ENCODE measurements around the gene GRHL3. TPM values are rescaled to one million over a fixed set of nuclear protein-coding genes. Genes with fewer than 3 reads are reported as not detected.
A peak's percentile ranks its signal among the peaks of the same experiment; 100 is the strongest.
"Not testable (repeated sequence)": the region's sequence is repeated elsewhere in the genome, so short reads cannot be mapped to it uniquely, and the experiment has no call there.

The GRHL3 gene
- 28.4 TPM for total RNA-seq (ENCODE audit: insufficient read depth, low replicate concordance)

DNA sequence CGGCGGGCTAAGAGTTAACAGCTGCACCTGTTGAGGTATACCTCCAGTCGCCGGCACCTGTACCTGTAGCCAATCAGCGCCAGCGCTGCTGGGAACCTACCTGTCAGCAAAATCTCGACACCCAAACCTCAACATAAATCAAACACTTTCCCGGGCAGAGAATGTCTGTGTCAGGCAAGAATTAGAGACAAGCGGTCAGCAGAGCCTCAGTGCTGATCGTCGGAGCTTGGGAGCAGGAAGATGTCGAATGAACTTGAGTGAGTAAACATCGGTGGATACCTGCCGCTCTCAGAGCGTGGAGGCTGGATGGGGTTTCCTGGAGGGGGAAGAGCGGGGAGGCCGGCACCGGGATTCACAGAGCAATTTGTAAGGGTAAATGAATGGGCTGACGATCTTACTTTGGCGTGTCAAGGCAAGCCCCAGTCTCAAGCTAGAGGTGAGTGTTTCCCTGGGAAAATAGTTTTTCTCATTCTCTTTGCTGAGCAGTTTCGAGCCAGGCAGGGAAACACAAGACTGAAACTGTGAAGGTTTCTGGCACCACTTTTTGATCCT lies at the start of gene GRHL3:
TSS of gene GRHL3 (plus strand) at position 46 of the 552 bp plus-strand sequence. CDS start at position 241, 195 bp downstream.
- DNase-seq (ENCODE audit: low spot score) = peak; percentile 66

DNA sequence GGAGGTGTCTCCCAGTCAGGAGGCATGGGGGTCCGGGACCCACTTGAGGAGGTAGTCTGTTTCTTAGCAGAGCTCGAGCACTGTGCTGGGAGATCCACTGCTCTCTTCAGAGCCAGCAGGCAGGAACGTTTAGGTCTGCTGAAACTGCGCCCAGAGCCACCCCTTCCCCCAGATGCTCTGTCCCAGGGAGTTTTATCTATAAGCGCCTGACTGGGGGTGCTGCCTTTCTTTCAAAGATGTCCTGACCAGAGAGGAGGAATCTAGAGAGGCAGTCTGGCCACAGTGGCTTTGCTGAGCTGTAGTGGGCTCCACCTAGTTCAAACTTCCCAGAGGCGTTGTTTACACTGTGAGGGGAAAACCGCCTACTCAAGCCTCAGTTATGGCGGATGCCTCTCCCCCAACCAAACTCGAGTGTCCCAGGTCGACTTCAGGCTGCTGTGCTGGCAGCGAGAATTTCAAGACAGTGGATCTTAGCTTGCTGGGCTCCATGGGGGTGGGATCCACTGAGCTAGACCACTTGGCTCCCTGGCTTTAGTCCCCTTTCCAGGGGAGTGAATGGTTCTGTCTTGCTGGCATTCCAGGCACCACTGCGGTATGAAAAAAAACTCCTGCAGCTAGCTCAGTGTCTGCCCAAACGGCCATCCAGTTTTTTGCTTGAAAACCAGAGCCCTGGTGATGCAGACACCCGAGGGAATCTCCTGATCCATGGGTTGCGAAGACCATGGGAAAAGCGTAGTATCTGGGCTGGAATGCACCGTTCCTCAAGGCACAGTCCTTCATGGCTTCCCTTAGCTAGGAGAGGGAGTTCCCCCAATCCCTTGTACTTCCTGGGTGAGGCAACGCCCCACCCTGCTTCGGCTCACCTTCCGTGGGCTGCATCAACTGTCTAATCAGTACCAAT lies 44.7 kb upstream of the GRHL3 start:
- not testable (repeated sequence) for DNase-seq (ENCODE audit: low spot score)

DNA sequence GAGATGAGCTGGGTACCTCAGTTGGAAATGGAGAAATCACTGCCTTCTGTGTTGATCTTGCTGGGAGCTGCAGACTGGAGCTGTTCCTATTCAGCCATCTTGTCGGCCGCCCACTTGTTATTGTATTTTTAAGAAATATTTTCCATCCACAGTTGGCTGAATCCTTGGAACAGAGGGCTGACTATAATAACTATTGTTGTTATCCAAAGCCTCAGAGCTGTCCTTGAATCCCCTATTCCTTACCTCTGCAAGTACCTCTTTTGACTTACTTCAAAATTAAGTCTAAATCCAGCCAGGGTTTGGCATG lies 44.1 kb upstream of the GRHL3 start:
- no peak for DNase-seq (ENCODE audit: low spot score)

DNA sequence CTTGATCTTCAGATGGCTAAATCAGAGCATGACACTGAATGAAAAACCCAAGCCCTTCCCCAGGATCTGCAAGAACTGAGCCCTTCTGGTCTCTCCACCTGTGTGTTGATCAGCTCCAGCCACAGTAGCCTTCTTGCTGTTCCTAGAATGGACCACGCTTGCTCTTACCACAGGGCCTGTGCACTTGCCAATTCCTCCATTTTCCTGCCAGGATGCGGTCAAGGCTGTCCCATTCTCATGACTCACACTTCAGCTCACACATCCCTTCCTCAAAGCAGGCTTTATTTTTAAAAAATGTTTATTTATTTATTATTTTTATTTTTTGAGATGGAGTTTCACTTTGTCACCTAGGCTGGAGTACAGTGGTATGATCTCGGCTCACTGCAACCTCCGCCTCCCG lies 43.6 kb upstream of the GRHL3 start:
- DNase-seq (ENCODE audit: low spot score) = no peak

DNA sequence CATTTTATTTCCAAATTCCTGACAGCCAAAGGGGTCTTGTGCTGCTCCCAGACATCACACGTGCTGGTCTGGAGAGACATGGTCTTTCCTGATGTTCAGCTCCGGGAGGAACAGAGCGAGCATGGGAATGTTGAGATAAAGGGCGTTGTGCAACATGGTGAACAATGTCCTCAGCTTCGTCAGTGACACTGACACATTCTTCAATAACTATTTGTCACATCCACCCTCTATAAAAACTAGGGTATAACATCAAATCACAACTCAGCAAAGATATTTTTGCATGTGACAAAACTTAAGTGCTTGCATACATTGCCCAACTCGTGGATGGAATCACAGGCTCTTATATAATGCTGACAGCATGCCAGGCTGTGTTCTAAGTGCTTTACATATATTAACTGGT lies 42.4 kb upstream of the GRHL3 start:
- no peak for DNase-seq (ENCODE audit: low spot score)

DNA sequence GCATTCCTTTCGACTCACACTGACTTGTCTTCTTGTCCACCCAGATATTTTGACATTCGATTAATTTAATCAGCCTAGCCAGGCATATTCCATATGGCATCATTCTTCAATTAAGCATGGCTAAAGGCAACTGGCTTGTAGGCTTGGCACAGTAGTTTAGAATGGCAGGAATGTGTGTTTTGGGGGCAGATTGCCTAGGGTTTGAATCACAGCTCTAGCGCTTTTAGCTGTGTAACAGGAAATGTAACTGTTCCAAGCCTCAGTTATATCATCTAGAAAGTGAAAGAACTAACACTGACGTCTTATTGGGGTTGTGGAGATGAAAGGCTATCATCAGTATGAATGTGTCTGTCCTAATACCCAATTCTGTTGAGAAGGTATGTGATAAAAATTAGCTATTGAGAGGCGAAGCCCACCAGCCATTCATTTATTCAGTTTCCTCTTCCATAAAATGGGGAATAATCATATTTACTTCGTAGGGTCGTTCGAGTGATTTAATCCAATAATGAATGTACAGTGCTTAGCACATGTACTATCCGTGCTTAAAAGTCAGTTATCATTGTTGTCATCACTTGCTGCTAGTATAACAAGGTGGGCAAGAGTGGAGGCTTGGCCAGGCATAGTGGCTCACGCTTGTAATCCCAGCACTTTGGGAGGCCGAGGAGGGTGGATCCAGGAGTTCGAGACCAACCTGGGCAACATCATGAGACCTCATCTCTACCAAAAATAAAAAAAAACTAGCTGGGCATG lies 41.6 kb upstream of the GRHL3 start:
- DNase-seq (ENCODE audit: low spot score) = no peak

DNA sequence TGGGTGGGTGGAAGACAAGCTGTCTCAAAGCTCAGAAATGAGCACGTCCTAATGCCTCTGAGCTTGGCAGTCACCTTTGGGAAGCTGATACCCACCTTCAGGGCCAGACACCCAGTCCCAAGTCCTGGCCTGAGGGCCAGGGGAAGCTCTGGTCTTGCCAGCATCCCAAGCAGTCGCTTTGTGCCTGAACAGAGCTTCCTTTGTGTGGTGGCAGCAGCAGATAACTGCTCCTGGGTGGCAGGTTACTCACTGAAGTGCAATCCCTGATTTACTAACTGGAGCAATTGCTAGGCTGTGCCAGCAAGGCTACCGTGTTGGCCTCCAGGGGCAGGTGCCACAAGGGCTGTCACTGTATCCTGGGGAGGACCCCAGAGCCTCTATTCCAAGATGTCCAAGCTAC lies 40.4 kb upstream of the GRHL3 start:
- DNase-seq (ENCODE audit: low spot score) = no peak

DNA sequence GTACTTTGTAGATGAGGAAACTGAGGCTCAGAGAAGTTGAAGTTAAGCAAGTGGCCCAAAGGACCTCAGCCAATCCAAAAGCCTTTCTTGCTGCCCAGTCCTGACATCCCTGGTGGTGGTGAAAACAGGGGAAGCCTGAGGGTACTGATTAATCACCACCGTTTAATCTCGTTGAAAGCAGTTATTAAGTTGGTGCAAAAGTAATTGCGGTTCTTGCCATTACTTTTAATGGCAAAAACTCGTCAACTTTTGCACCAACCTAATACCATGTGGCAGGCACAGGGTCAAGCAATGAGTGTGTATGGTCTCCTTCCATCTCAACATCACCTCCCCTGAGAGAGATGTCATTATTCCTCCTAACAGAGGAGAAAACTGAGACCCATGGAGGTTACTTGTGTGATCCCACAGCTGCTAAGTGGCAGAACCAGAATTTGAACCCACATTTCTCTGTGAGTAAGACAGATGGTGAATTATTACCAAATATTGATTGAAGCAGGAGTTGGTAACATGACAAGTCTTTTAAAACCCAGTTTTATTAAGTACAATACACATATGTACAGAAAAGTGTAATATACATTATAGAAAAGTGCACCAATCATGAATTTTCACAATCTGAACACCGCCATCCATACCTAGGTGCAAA lies 39.4 kb upstream of the GRHL3 start:
- no peak for DNase-seq (ENCODE audit: low spot score)

DNA sequence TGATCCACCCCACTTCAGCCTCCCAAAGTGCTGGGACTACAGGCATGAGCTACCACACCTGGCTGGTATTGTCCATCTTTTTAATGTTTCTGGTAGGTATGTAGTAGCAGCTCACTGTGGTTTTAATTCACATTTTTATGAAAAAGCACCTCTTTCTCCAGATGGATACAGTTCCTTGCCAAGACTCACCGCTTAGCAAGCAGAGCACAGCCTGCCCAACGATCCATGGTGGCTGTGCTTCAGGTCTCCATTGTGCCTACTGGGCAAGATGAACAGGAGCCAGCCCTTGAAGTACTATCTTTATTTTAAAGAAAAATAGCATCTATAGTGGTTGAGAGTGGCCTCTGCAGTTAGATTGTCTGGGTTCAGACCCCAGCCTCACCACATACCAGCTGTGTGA lies 37.6 kb upstream of the GRHL3 start:
- DNase-seq (ENCODE audit: low spot score) = no peak

DNA sequence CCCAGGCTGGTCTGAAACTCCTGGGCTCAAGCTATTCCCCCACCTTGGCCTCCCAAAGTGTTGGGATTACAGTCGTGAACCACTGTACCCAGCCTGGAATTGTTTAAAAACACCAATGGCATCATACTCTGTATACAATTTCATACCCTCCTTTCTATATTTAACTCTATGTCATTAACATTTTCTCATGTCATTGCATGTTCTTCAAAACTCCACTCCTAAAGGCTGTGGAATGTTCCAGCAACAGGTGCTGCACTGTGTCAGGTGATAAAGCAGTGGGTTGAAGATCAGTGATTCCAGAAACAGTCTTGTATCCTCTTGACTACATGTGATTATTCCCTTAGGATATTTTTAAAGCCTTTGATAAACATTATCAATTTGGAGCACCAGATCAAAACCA lies 36.7 kb upstream of the GRHL3 start:
- no peak for DNase-seq (ENCODE audit: low spot score)

DNA sequence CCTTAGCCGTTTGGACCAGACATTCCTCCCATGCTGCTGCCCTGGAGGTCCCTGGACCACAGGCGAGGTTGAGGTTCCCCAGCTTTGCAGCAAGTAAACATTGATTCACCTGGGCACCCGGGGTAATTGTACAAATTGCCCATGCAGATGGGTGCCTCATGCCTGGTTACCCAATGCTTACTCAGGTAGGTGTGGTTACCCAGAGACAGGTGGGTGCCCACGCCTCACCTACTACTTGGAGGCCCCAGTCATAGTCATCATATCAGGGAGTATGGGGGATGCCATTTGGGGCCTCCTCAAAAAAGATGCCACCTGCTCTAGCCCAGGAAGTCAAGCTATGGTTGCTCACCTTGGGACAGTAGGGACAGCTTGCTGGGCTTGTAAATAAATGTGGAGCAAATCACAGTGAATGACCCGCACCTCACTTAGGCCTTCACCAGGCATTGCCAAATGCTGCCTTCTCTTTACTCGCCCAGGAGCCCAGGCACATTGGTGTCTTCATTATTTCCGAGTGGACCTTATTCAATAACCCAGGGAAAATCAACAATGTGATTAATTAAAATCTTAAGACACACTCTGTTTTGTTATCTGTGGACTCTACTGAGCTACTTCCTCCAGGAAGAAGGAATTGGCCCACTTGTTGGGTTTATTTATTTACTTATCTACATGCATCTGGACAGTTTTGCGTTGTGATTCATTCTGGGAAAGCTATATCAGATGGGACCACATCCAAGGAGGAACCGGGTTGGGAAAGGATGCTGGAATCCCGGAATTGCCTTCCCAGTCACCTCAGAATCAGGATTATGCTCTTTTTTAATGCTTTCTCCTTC lies 35.6 kb upstream of the GRHL3 start:
- no peak for DNase-seq (ENCODE audit: low spot score)

DNA sequence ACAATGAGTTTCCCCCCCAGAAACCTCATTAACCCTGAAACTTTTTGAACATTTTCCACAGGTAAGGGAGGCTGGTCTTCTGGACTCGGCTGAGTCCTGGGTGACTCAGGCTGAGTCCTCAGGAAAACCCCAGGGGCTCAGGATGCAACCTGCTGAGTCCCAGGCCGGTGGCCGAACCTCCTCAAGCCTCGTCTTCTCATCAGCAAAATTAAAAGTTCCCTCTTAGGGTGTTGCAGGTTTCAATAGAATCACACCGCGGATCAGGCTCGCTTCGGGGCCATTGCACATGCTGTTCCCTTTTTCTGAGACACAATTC lies 35.0 kb upstream of the GRHL3 start:
- no peak for DNase-seq (ENCODE audit: low spot score)

DNA sequence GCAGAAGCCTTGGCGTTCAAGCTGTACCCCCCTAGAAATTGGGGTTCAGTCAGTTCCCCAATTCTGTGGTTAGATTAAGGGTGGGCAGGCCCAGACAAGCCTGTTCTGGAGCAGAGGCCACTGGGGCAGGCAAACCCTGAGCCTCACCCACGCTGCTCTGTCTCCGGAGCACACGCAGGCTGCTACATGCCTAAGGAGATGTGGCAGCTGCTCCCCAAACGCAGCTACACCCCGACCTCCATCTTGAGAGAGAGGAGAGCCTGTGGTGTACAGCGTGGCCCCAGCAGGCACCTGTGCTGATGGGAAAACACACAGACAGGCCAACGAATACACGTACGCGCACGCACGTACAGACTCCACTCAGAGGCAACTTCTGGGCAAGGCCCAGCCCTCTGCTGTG lies 33.9 kb upstream of the GRHL3 start:
- peak; percentile 28 for DNase-seq (ENCODE audit: low spot score)

DNA sequence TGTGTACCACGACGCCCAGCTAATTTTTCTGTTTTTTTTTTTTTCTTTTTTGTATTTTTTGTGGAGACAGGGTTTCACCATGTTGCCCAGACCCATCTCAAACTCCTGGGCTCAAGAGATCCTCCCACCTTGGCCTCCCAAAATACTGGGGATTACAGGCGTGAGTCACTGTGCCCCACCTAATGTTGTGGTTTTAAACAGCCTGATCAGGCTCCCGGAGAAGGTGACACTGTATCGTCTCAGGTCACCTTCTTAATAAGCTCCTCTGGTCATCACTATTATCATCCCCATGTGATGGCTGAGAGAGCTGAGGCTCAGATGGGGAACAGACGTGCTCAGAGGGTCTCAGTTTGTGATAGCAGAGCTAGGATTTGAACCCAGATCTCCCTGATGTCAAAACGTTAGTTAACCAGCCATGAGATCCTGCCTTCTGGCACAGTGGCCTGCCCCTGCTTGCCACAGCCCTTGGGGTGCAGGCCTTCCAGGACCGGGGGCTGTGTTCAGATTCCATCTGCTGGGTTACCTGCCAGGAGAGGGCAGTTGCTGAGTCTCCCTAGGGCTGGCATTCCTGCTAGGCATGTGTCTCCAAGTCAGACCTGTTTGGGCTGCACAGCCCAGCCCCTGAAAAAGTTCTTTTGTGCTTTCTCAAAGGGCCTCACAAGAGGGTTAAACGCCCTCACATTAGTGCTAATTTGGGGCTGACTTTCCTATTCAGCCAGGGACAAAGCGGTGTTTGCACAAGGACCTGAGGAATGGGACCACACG lies 32.7 kb upstream of the GRHL3 start:
- DNase-seq (ENCODE audit: low spot score) = no peak

DNA sequence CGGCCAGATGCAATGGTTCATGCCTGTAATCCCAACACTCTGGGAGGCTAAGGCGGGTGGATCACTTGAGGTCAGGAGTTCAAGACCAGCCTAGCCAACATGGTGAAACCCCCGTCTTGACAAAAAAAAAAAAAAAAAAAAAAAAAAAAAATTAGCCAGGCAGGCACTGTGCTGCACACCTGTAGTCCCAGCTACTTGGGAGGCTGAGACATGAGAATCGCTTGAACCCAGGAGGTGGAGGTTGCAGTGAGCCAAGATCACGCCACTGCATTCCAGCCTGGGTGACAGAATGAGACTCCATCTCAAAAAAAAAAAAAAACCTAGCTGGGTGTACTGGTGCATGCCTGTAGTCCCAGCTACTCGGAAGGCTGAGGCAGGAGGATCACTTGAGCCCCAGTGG lies 31.4 kb upstream of the GRHL3 start:
- DNase-seq (ENCODE audit: low spot score) = not testable (repeated sequence)

DNA sequence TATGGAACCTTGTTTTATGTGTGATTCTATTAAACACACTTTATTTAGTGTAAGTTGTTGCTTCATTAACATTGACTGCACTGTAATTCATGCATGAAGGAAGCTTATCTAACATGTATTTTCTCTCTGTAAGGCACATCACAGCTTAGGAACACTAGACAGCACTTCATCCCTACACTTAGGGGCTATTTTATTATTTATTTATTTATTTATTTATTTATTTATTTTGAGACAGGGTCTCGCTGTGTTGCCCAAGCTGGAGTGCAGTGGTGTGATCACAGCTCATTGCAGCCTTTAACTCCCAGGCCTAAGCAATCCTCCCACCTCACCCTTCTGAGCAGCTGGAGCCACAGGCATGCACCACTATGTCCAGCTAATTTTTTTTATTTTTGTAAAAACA lies 30.7 kb upstream of the GRHL3 start:
- DNase-seq (ENCODE audit: low spot score) = no peak

DNA sequence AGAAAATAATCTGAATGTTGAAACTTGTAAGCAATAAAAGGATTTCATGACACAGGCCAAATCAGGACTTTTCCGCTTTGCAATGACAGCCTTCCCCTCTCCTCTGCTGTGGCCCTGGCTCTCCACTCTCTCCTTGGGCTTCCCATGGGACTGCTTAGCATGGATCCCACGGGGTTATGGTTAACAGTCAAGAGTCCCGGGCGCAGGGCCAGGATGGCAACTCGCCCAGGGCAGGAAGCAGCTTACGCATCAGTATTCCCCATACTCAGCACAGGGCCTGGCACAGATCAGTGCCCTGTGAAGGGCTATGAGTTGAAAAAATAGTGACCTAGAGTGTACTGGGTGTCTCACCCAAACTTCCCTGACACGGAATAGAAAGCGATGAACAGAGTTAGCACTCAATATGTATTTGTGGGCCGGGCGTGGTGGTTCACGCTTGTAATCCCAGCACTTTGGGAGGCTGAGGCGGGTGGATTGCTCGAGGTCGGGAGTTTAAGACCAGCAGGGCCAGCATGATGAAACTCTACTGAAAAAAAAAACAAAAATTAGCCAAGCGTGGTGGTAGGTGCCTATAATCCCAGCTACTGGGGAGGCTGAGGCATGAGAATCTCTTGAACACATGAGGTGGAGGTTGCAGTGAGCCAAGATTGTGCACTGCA lies 29.1 kb upstream of the GRHL3 start:
- DNase-seq (ENCODE audit: low spot score) = peak; percentile 72

DNA sequence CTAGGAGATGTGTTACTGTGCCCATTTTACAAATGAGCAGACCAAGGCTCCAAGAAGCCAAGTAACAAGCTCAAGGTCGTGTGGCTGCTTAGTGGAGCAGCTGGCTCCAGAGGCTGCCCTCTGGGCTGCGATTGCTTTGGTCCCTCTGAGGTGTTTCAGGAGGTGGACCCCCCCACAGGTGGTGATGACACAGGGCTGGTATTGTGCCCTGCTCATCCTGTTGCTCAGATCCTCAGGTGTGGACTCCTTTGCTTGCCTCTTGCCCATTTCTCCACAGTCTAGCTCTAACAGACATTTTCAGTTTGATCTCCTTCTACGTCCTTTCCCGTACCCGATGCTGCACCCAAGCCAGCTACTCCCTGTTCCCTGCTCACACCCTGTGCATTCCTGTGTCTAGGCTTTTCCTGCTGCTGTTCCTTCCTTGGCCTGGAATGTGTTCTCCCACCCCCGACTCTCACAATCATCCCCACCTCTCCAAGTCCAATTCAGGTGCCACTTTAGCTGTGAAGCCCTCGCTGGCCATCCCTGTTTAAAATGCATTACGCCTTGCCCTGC lies 28.1 kb upstream of the GRHL3 start:
- DNase-seq (ENCODE audit: low spot score) = no peak

DNA sequence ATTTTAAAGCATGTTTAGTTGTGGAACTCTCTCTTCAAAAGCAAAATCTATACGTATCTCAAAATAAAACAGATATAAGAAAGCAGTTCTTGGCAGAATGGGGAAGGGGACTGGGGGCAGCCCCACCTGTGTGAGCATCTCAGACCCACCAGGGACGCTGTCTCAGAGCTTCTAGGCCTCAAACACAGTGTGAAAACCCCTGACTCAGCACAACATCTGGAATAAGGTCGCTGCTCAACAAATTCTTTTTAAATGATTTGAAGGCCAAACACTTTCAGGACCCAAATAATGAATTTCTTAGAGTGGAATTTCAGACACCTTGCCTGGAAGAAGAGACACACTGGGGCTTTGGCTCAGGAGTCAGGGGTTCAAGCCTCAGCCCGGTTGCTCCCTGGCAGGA lies 27.1 kb upstream of the GRHL3 start:
- no peak for DNase-seq (ENCODE audit: low spot score)

DNA sequence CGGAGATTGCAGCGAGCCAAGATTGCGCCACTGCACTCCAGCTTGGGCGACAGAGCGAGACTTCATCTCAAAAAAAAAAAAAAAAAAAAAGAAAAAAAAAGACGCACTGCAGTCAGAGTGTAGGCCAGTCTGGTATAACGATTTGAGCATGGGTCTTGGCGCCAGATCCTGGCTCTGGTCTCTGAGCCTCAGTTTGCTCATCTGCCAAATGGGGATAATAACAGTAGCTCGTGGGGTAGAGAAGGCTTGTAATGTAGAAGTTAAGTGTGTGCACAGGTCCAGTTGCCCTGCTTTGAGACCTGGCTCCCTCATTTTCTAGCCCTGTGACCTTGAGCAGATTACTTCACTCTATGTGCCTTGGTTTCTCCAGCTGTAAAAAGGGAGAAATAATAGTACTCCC lies 26.3 kb upstream of the GRHL3 start:
- DNase-seq (ENCODE audit: low spot score) = no peak
